Measurements from ENCODE around the gene TBC1D1. TPM values are rescaled to one million over a fixed set of nuclear protein-coding genes. Genes with fewer than 3 reads are reported as not detected.

The TBC1D1 gene
- total RNA-seq, 4 donors from 2014 or later: 111 to 176 (median 142) TPM

DNA sequence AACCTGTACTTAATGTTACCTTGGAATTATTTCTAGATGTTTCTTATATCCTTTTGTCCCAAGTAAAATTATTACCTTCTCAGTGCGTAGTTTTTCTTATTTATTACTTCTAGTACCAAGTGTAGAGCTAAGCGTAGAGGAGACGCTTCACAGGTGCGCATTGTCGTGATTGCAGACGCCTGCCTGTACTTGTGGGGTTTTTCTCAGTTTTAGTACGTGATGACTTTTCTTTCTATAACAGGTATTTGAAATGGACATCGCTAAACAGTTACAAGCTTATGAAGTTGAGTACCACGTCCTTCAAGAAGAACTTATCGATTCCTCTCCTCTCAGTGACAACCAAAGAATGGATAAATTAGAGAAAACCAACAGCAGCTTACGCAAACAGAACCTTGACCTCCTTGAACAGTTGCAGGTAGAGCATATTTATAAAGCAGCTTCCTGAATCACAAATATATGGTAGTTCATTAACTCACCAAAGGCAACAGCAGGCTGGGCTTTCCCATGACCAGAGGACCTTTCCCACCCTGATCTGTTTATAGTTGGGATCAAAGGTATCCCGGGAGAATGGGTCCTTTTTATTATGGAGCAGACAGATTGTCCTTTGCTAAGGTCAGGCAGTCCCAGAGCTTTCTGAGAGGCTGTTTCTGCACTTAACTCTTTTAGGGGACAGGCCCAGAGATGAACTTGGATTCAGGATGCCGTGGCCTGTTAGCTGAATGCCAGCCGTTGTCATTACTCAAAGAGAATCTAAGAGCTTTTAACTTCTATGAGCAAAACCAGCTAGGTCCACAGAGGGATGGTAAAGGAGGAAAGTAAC is 242.2 kb downstream of the TBC1D1 start:
- peaks cover 0 to 48% of the 10 kb centered on the region in 2 donors for H3K36me3 ChIP-seq

DNA sequence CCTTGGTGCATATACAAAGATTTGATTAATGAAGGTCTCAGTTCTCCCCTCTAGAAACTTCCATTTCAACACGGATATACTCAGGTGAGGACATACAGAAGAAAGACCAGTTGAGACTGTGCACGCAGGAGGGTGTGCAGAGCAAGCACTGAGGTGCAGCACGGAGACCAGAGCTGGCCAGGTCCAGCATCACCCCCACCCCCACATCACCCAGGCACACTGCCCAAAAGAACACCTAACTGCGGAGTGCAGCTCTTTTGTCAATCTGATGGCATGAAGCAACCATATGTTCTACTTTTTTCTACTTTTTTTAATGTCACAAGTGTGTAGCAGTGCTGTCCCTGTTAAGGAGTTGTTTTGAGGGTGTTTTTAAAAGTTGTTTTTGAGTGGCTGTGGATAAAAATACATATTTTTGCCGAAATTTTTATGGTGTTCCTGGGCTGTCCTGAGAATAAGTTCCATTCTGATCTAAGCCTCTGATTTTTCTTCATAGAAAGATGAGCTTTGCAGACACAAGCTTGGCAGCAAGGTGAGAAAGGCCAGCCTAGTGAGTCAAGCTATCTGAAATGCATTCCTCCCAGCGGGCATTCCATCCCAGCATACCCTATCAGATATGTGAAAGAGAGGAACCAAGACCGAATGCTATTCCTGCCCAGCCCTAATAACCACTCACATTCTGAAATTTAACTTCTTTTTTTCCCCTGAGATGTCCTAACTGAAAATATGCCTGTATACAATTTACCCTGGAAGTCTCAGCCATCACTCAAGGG is 243.0 kb downstream of the TBC1D1 start:
- Histone ChIP-seq H3K36me3 (peaks cover 0 to 57% of the 10 kb centered on the region in 2 donors), H3K27me3 (no peaks in the 10 kb centered on the region), H3K9me3 (no peaks in the 10 kb centered on the region), H3K4me3 (no peak overlapping the region), H3K4me1 (peaks cover 0 to 5% of the 10 kb centered on the region in 2 donors), H3K27ac (no peak overlapping the region)
- in situ Hi-C loops (cut with MboI; ENCODE audit: low sequenced_read_pairs in 4 of 4): no loop called here
- ATAC-seq: no peak
- TF ChIP-seq POLR2A (IDR thresholded peaks at IDR 0.05): no peak
- TF ChIP-seq, protein P1, sequence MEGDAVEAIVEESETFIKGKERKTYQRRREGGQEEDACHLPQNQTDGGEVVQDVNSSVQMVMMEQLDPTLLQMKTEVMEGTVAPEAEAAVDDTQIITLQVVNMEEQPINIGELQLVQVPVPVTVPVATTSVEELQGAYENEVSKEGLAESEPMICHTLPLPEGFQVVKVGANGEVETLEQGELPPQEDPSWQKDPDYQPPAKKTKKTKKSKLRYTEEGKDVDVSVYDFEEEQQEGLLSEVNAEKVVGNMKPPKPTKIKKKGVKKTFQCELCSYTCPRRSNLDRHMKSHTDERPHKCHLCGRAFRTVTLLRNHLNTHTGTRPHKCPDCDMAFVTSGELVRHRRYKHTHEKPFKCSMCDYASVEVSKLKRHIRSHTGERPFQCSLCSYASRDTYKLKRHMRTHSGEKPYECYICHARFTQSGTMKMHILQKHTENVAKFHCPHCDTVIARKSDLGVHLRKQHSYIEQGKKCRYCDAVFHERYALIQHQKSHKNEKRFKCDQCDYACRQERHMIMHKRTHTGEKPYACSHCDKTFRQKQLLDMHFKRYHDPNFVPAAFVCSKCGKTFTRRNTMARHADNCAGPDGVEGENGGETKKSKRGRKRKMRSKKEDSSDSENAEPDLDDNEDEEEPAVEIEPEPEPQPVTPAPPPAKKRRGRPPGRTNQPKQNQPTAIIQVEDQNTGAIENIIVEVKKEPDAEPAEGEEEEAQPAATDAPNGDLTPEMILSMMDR (IDR thresholded peaks at IDR 0.05 in 4 of 5, conservative IDR thresholded peaks at IDR 0.05 in 1 of 5): no peak
- DNase-seq: no peak
- intact Hi-C loops (cut with DNase I; ENCODE audit: low total_unique reads): loop anchor here (10.0 kb wide), 1 partner anchor 69 kb away; no protein-coding TSS in a partner anchor

More for the DNA sequence above, 242.2 kb downstream of the TBC1D1 start:
- H3K4me3 ChIP-seq: no peak overlapping the region
- H3K27me3 ChIP-seq: no peaks in the 10 kb centered on the region
- in situ Hi-C loops (cut with MboI; ENCODE audit: low sequenced_read_pairs in 4 of 4) (no loop called here), intact Hi-C loops (cut with DNase I; ENCODE audit: low total_unique reads) (loop anchor here (10.0 kb wide), 1 partner anchor 68 kb away; no protein-coding TSS in a partner anchor)
- H3K27ac ChIP-seq: peak overlapping the region in 3 of 4 donors; percentile 39 to 68 (median 60)
- ATAC-seq (no peak), DNase-seq (no peak)
- TF ChIP-seq, protein P1 (IDR thresholded peaks at IDR 0.05 in 4 of 5, conservative IDR thresholded peaks at IDR 0.05 in 1 of 5): no peak
- H3K9me3 ChIP-seq: no peaks in the 10 kb centered on the region
- H3K4me1 ChIP-seq: peaks cover 0 to 5% of the 10 kb centered on the region in 2 donors

DNA sequence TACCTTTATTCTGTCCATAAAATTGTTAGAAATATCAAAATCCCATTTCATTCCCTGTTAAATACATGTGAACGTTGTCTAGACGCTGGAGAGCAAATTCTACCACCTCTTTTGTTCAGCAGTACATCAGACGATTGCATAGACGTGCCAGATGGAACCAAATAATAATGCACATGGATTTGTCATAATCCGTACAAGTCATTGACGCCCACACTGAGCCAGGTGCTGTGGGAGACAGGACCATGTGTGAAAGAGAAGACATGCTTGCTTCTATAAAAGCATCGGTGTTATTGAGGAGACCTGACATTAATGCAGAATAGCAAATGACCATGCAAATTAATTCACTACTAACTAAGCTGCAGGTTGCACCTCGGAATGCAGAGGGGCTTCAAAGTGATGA is 244.3 kb downstream of the TBC1D1 start:
- peaks cover 0 to 5% of the 10 kb centered on the region in 2 donors for H3K4me1 ChIP-seq
- no peaks in the 10 kb centered on the region for H3K27me3 ChIP-seq
- TF ChIP-seq POLR2A (IDR thresholded peaks at IDR 0.05): no peak
- TF ChIP-seq, protein P1 (IDR thresholded peaks at IDR 0.05 in 4 of 5, conservative IDR thresholded peaks at IDR 0.05 in 1 of 5): no peak
- intact Hi-C loops (cut with DNase I; ENCODE audit: low total_unique reads) (loop anchor here (10.0 kb wide), 1 partner anchor 70 kb away; no protein-coding TSS in a partner anchor), in situ Hi-C loops (cut with MboI; ENCODE audit: low sequenced_read_pairs in 4 of 4) (no loop called here)
- H3K36me3 ChIP-seq: peaks cover 0 to 70% of the 10 kb centered on the region in 2 donors
- no peak overlapping the region for H3K27ac ChIP-seq
- no peak overlapping the region for H3K4me3 ChIP-seq
- no peak for ATAC-seq
- no peak for DNase-seq
- H3K9me3 ChIP-seq: no peaks in the 10 kb centered on the region

DNA sequence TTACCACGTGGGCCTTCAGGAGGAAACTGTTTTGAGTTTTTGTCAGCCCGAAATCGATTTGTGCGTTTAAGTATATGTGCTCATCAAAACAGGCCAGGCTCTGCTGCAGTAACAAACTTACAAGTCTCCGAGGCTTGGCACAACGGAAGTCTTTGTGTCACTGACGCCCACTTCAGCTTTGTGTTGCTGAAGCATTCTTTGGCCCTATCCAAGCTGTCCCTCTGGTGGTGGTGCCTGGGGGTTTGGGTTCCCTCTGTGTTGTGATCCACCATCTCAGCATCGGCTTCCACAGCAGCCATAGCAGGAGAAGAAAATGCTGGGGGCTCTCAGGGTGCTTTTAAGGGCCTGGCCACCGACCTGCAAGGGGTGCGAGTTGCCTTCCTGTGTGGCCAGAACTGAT is 245.7 kb downstream of the TBC1D1 start:
- intact Hi-C loops (cut with DNase I; ENCODE audit: low total_unique reads): loop anchor here (10.0 kb wide), 1 partner anchor 72 kb away; no protein-coding TSS in a partner anchor
- Histone ChIP-seq H3K4me3 (no peak overlapping the region), H3K36me3 (peaks cover 0 to 77% of the 10 kb centered on the region in 2 donors), H3K27ac (no peak overlapping the region), H3K27me3 (no peaks in the 10 kb centered on the region), H3K9me3 (no peaks in the 10 kb centered on the region), H3K4me1 (peaks cover 0 to 5% of the 10 kb centered on the region in 2 donors)
- no peak for DNase-seq
- TF ChIP-seq, protein P1 (IDR thresholded peaks at IDR 0.05 in 4 of 5, conservative IDR thresholded peaks at IDR 0.05 in 1 of 5): no peak
- no peak for TF ChIP-seq POLR2A (IDR thresholded peaks at IDR 0.05)
- no peak for ATAC-seq
- in situ Hi-C loops (cut with MboI; ENCODE audit: low sequenced_read_pairs in 4 of 4): no loop called here
